C1 segment of cervical spinal cord (tissue), 14 donors: Measurements from ENCODE around the gene KDM4C.
"Not testable (repeated sequence)": the region's sequence is repeated elsewhere in the genome, so short reads cannot be mapped to it uniquely, and the experiment has no call there.

Experiments
- DNase-seq, 14 donors: peaks; one replicate each; lab custom pipeline; 2025; lab: John Stamatoyannopoulos, UW

Gene KDM4C

GRCh38 chr9:6805532-6805931, 47.8 kb downstream of the KDM4C start:
- peak in 5 of 14 donors; percentile 15 to 87 (median 25) for DNase-seq

DNA sequence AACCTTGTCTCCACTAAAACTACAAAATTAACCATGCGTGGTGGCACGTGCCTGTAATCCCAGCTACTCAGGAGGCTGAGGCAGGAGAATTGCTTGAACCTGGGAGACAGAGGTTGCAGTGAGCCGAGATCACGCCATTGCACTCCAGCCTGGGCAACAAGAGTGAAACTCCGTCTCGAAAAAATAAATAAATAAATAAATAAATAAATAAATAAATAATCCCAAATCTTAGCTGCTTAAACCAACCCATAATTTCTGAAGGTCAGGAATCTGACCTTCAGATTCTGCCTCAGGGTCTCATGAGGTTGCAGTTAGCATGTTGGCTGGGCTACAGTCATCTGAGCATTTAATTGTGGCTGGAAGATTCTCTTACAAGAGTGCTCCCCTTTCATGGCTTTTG, 48.5 kb downstream of the KDM4C start:
- DNase-seq = not testable (repeated sequence)

DNA sequence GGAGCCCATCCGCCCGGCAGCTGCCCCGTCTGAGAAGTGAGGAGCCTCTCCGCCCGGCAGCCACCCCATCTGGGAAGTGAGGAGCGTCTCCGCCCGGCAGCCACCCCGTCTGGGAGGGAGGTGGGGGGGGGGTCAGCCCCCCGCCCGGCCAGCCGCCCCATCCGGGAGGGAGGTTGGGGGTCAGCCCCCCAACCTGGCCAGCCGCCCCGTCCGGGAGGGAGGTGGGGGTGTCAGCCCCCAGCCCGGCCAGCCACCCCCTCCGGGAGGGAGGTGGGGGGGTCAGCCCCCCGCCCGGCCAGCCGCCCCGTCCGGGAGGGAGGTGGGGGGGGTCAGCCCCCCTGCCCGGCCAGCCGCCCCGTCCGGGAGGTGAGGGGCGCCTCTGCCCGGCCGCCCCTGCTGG, 49.9 kb downstream of the KDM4C start:
- not testable (repeated sequence) for DNase-seq

DNA sequence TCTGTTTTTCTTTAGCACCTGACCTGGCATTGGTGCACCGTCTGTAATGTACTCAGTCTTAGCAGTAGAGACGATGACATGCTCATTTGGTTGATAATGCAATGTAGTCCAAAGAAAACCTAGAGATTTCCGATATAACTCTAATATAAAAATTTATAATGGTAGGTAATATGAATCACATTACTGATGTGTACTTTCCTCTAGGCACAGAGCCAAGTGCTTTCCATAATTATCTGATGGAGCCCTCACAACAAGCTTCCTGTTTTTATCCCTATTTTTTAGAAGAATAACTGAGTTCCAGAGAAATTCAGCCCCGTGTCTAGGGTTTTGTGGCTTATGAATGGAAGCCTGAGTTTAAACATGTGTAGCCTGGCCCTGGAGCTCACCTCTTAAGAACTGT, 53.7 kb downstream of the KDM4C start:
- DNase-seq = no peak

GRCh38 chr9:6816581-6816980, 58.8 kb downstream of the KDM4C start:
- no peak for DNase-seq

DNA sequence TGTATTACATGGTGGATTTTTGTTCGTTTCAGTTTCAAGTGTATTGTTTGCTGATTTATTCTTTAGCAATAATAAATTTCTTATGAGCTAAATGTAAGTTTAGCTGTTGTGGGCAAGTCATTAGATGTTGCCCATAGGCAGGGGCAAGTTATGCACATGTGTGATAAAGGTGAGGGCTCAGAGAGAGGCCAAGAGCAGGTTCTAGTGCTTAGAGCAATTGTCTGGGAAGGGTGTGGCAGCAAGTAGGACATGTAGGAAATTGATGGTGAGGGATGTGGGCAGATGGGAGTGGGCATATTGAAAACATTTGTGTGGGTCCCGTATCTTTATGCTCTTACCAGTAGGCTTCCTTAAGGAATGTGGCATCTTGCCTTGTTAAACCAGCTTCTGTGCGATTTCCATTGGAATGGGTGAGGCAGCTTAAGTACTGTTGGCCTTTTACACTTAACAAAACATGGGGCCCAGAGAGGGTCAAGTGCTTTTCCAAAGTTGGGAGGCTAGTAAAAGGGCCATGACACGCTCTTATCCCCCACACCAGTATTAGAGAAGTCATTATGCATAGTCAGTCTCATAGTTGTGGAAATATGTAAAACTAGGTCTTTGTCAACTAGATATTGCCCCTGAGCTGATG, 60.6 kb downstream of the KDM4C start:
- DNase-seq = no peak

GRCh38 chr9:6819112-6819511, 61.3 kb downstream of the KDM4C start:
- DNase-seq = no peak

DNA sequence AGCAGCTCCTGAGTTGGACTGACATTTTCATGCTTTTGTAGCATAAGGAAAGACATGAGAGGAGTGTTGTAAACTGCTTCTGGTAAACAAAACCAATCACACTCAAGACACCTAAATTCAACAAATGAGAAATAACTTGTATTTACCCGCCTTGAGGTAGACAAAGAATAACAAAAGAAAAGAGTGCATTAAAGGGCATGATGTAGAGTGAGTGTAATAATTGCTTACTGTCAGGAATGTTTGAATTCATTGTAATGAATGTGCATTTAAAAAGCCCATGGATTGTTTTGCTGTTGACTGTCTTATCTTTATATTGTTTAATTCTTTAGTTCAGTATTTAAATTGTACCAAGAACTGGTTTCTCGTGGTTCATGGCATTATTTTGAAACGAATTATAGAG, 61.8 kb downstream of the KDM4C start:
- no peak for DNase-seq

- peak in 1 of 14 donors; percentile 77 for DNase-seq
Observed at GRCh38 chr9:6822696-6823095, 64.9 kb downstream of the KDM4C start.

- peak in 2 of 14 donors; percentile 4 to 62 for DNase-seq
Observed at GRCh38 chr9:6827439-6828145, 69.8 kb downstream of the KDM4C start.

GRCh38 chr9:6829027-6829426, 71.3 kb downstream of the KDM4C start:
- no peak for DNase-seq

DNA sequence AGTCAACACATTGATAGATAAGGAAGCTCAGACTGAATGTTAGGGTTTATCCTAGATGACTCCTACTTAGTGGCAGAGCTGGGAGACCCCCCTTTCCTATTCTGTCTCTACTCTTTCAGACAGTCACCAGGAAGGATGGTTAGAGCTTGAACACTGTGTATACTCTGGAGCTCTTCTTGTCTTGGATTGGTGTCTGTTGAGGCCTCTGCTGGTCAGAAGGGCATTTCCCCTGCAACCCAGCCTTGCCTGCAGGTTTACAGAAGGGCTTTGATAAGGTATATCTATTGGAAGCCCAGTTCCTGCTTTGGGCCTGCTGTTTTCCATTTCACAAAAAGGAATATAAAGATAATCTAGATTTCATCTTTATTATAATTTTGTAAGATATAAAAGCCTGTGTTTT, 71.8 kb downstream of the KDM4C start:
- DNase-seq = no peak

- no peak for DNase-seq
Observed at GRCh38 chr9:6833518-6834192, 75.9 kb downstream of the KDM4C start.

GRCh38 chr9:6834306-6834705, 76.5 kb downstream of the KDM4C start:
- no peak for DNase-seq

- no peak for DNase-seq
Observed at GRCh38 chr9:6838158-6838557, 80.4 kb downstream of the KDM4C start.

DNA sequence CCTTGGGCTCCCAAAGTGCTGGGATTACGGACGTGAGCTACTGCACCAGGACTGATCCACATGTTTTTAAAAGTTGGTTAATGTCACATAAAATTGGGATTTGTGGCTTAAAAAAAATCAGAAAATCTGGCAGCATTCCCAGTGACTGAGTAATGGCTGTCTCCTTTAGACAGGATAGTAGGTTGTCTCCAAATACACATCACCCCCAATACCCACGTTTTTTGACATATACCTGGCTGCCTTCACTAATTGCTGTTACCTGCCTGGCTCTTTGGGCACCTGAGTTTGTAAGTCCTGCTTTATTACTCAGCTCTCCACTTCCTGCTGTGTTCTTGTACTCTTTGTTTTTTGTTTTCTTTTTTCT, 84.8 kb downstream of the KDM4C start:
- DNase-seq = no peak

DNA sequence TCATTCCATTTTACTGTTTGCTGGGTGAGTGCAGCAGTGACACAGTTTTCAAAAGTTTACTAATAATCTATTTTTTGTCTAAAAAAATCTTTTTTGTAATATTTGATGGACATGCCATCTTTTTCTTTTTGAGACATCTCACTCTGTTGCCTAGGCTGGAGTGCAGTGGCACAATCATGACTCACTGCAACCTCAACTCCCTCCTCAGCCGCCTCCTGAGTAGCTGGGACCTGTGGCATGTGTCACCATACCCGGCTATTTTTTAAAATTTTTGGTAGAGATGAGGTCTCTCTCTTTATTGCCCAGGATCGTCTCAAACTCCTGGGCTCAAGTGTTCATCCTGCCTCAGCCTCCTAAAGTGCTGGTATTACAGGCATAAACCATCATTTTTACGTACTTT, 86.0 kb downstream of the KDM4C start:
- DNase-seq = no peak

GRCh38 chr9:6844267-6844666, 86.5 kb downstream of the KDM4C start:
- no peak for DNase-seq

- no peak for DNase-seq
Observed at GRCh38 chr9:6845128-6845826, 87.5 kb downstream of the KDM4C start.

DNA sequence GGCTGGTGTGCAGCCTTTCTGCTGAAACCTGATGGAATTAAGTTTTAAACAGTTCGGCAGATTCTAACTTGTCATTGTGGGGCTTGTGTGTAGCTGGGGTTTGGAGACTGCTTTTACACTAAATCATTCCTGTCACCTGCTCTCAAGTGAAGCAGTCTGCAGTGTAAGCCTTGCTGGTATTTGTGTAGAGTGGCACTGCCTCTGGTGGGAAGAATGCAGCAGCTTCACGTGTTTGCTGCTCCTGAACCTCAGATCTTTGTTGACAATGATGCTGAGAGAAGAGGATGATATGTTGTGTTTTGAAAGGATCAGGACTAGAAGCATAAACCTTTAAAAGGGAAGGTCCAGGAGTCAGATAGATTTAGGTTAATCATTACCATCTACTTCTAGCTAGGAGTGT, 88.1 kb downstream of the KDM4C start:
- peak in 1 of 14 donors; percentile 30 for DNase-seq

DNA sequence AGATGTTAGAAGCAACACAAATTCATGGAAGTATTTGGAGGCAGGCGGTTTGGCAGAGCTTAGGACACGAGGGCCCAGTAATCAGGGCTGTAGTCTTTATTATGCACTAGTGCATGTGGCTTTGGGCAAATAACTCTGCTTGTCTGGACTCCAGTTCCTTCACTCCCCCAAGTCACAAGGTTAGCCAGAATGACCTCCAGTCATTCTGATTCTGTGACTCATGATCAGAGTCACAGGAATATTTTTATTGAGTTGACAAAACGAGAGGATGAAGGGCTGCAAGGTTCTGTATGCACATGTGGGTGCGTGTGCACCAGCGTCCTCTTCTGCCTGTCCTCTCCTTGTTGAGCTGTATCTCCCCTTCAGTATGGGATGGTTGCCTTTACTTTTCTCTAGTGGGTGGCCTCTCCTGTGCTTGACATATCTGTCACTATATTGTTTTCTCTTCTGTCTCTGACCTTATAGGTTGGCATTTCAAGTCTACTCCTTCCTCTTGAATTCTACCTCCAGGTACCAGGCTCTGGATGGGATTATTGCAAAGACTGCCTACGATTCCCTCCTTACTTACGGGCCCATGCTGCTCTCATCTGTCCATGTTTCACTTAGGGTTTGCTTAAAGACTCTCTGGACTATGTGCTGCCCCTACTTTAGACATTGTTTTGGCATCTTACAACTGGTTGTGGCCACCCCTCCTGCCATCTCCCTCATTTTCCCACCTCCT, 94.6 kb downstream of the KDM4C start:
- DNase-seq = no peak

DNA sequence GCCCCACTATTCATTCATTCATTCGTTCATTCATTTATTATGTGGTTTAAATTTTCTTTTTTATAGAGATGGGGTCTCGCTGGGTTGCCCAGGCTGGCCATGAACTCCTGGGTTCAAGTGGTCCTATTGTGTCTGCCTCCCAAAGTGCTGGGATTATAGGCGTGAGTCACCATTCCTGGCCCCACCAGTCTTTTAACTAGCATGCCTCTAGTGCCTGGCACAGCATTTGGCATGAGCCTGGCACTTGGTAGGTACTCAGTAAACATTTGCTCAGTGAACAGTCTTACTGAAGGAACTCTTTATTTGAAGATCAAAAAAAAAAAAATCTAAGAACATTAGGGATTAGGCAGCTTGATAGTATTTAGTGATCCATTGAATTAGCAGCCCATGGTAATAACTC, 98.1 kb downstream of the KDM4C start:
- no peak for DNase-seq
